ENCODE data around the gene ADGRV1. TPM values are rescaled to one million over a fixed set of nuclear protein-coding genes. Genes with fewer than 3 reads are reported as not detected.
A peak's percentile ranks its signal among the peaks of the same experiment; 100 is the strongest.

The ADGRV1 gene
- total RNA-seq, 1 experiment from 2014 or later: 64.8 TPM

DNA sequence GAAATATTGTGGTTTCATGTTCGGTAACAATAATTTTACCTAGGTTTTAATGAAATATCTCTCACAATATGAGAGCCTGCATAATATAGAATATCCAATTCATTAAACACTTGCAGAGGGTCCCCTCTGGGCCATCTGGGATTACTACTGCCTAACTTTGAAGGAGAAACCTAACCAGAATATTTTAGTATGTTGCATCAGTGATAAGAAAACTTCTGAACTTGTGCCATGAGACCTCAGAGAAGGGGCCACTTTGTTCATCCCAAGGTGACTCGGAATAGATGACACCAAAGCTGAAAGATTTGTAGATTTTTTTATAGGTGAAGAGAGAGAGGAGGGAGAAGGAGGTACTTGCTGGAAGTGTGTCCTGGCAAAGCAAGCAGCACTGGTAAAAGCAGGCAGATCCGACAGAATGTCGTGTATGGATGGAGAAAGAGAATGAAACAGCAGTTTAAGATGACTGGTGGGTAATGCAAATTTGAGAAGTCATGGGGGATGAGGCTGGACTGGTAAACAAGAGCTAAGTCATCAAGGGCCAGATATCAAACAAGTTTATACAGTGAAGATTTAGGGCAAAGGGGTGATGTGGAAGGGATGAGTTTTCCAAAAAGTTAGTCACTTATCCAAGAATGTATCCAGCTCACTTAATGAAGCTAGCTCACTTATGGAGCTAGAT lies 372.3 kb downstream of the ADGRV1 start:
- Histone ChIP-seq H2AK5ac (ENCODE audit: insufficient read length, low read length) (no peak overlapping the region), H4K91ac (ENCODE audit: insufficient read length, low read depth, low read length) (no peak overlapping the region), H3K9ac (ENCODE audit: extremely low read depth, insufficient read length, low read length) (no peak overlapping the region), H3K79me1 (ENCODE audit: insufficient read depth, low read depth, low read length, poor library complexity, severe bottlenecking) (no peaks in the 10 kb centered on the region), H3K23me2 (ENCODE audit: insufficient read length, low read depth, low read length, poor library complexity, severe bottlenecking) (no peaks in the 10 kb centered on the region), H4K5ac (ENCODE audit: insufficient read length, low read depth, low read length) (no peak overlapping the region), H2BK120ac (ENCODE audit: low read depth, low read length, poor library complexity, severe bottlenecking) (no peak overlapping the region), H3K9me3 (ENCODE audit: control insufficient read depth, low read depth, low read length) (no peaks in the 10 kb centered on the region), H3T11ph (ENCODE audit: low read length) (no peak overlapping the region), H3K18ac (ENCODE audit: insufficient read length, low read depth, low read length) (no peak overlapping the region), H3K79me2 (ENCODE audit: insufficient read depth, low read length) (no peaks in the 10 kb centered on the region), H3K4me2 (ENCODE audit: insufficient read depth, insufficient read length, low read length) (no peak overlapping the region), H3K14ac (ENCODE audit: insufficient read depth, low read length) (no peak overlapping the region), H3K56ac (ENCODE audit: insufficient read length, low read depth, low read length) (no peak overlapping the region), H3K27ac (ENCODE audit: insufficient read length, low read depth, low read length) (no peak overlapping the region), H3K27me3 (ENCODE audit: insufficient read depth, low read length) (no peaks in the 10 kb centered on the region), H3K4ac (ENCODE audit: low read depth, low read length) (no peak overlapping the region), H2AFZ (ENCODE audit: low read length) (no peak overlapping the region), H2BK15ac (ENCODE audit: low read depth, low read length) (no peak overlapping the region), H3K4me1 (ENCODE audit: insufficient read depth, low read length) (no peaks in the 10 kb centered on the region), H4K8ac (replicated peaks; ENCODE audit: insufficient read length, low read depth, low read length) (no peak overlapping the region), H2BK20ac (ENCODE audit: low read depth, low read length, poor library complexity, severe bottlenecking) (no peak overlapping the region), H2BK12ac (ENCODE audit: insufficient read length, low read depth, low read length) (no peak overlapping the region), H2BK5ac (ENCODE audit: insufficient read length, low read length) (no peak overlapping the region), H3K23ac (ENCODE audit: insufficient read length, low read depth, low read length) (no peak overlapping the region), H4K20me1 (ENCODE audit: control insufficient read depth, insufficient read depth, insufficient read length) (no peaks in the 10 kb centered on the region)
- DNase-seq: no peak
- Mint-ChIP-seq H3K9me3 (peaks cover 5 to 15% of the 10 kb centered on the region in 2 experiments; a peak in 4 of 5 replicates), H3K27me3 (ENCODE audit: low read depth) (no peaks in the 10 kb centered on the region), H3K4me1 (peaks cover 21 to 39% of the 10 kb centered on the region in 2 experiments), H3K27ac (peak overlapping the region in 2 of 3 experiments; percentile 4 to 69; a peak in 4 of 7 replicates), H3K4me3 (no peak overlapping the region), H3K36me3 (ENCODE audit: insufficient read depth in 1 of 3, low read depth in 3 of 3) (peaks cover 6 to 24% (median 8%) of the 10 kb centered on the region in 3 experiments)
- TF ChIP-seq, protein P1, sequence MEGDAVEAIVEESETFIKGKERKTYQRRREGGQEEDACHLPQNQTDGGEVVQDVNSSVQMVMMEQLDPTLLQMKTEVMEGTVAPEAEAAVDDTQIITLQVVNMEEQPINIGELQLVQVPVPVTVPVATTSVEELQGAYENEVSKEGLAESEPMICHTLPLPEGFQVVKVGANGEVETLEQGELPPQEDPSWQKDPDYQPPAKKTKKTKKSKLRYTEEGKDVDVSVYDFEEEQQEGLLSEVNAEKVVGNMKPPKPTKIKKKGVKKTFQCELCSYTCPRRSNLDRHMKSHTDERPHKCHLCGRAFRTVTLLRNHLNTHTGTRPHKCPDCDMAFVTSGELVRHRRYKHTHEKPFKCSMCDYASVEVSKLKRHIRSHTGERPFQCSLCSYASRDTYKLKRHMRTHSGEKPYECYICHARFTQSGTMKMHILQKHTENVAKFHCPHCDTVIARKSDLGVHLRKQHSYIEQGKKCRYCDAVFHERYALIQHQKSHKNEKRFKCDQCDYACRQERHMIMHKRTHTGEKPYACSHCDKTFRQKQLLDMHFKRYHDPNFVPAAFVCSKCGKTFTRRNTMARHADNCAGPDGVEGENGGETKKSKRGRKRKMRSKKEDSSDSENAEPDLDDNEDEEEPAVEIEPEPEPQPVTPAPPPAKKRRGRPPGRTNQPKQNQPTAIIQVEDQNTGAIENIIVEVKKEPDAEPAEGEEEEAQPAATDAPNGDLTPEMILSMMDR (conservative IDR thresholded peaks at IDR 0.05): no peak
- WGBS (ENCODE audit: extremely low coverage, insufficient read length, low lambda C conversion rate): no CpG with 5 or more reads among the region's 4 CpGs

Data from H9 (cell line).